ENCODE results near the gene NYAP2.

- no peak for TF ChIP-seq CTCF (conservative IDR thresholded peaks at IDR 0.05; ENCODE audit: low read depth, low read length)
- TF ChIP-seq EZH2 (IDR thresholded peaks at IDR 0.05; ENCODE audit: borderline replicate concordance, low read depth, low read length, poor library complexity, severe bottlenecking) = no peak
Observed at GRCh38 chr2:225636558-225636957, 237.0 kb downstream of the NYAP2 start.

All from A673 (cell line).